Skeletal muscle satellite cell (primary cell): ENCODE results near the gene DPM2.

Source experiments
- H3K27me3 ChIP-seq: 2 replicates; pipeline ENCODE4 v1.7.0; 2013; ENCODE audit warnings: low read length; ENCODE audit not compliant: control insufficient read depth, insufficient read depth
- H3K36me3 ChIP-seq: 2 replicates; pipeline ENCODE4 v1.7.0; 2013; ENCODE audit warnings: mild to moderate bottlenecking, control low read depth, low read length; ENCODE audit not compliant: insufficient read depth
- H3K4me1 ChIP-seq: 2 replicates; pipeline ENCODE4 v1.7.0; 2013; ENCODE audit warnings: low read length; ENCODE audit not compliant: control insufficient read depth, insufficient read depth
- H3K4me2 ChIP-seq: 2 replicates; pipeline ENCODE4 v1.7.0; 2013; ENCODE audit warnings: mild to moderate bottlenecking, low read length
- H3K4me3 ChIP-seq: 2 replicates; pipeline ENCODE4 v1.7.0; 2013; ENCODE audit warnings: low read length
- H3K9ac ChIP-seq: 2 replicates; pipeline ENCODE4 v1.7.0; 2013; ENCODE audit warnings: mild to moderate bottlenecking, low read depth, low read length, moderate library complexity
- H3K9me3 ChIP-seq: replicated peaks from 2 replicates; pipeline ENCODE4 v1.7.0; 2013; ENCODE audit warnings: mild to moderate bottlenecking, control low read depth, low read length

Gene DPM2

DNA sequence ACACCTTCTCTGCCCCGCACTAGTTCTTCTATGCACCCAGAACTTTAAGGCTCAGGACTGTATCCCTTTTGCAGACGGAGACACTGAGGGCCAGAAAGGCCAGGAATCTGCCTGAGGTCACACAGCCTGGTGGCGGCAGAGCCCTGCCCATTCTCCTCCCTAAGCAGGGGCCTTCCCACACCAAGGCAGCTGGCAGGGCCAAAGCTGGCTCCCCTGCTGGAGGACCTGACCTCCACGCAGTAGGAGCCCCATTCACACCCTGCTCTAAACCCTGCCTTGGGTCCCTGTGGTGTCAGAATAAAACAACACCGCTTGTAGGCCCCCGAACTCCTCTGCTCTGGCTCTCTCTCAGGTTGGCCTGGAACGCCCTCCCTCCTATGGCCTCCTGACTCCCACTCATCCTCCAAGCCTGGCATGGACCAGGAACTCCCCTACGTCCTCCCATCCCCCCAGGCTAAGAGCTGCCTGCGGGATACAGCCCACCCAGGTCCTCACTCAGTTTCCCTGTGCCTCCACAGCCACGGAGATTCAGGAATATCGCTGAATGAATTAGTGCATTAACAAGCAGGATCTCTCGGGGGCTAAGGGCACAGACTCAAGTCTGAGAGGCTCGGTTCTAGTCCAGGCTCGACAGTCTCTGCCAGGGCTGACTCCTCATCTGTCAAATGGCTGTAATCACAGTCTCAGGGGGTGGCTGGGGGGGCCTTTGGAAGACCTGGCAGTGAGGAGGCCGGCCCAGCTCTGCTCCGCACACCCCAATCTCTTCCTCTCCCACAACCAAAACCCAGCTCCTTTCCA lies 41.1 kb downstream of the DPM2 start:
- Histone ChIP-seq H3K36me3 (peaks cover 45% of the 10 kb centered on the region), H3K27me3 (no peaks in the 10 kb centered on the region), H3K9me3 (peaks cover 11% of the 10 kb centered on the region), H3K4me1 (peaks cover 21% of the 10 kb centered on the region), H3K4me2 (peak overlapping the region; percentile 95), H3K9ac (no peak overlapping the region), H3K4me3 (peak overlapping the region; percentile 7)

DNA sequence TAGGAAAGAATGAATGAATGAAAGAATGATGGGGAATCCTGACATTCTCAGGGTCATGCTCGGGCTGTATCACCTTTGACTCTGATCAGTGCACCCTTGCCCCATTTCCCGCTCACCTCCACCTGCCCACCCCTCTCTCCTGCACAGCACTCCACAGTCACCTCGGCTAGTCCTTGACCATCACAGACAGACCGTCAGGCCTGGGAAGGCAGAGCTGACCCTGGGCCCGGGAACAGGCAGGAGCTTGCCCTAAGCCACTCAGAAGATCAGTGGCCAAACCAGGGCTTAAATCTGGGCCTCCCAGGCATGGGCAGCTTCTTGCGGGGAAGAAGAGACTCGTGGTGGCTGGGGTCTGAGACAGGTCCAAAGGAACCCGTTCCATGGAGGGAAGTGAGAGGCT lies 41.8 kb downstream of the DPM2 start:
- H3K27me3 ChIP-seq, result no peaks in the 10 kb centered on the region
- H3K4me1 ChIP-seq, result peaks cover 21% of the 10 kb centered on the region
- H3K4me2 ChIP-seq, result no peak overlapping the region
- no peak overlapping the region for H3K4me3 ChIP-seq
- H3K36me3 ChIP-seq, result peaks cover 48% of the 10 kb centered on the region
- H3K9ac ChIP-seq, result no peak overlapping the region
- peaks cover 11% of the 10 kb centered on the region for H3K9me3 ChIP-seq

GRCh38 chr9:127893392-127893791 lies 44.3 kb downstream of the DPM2 start:
- peaks cover 14% of the 10 kb centered on the region for H3K4me1 ChIP-seq
- H3K4me3 ChIP-seq, result no peak overlapping the region
- no peaks in the 10 kb centered on the region for H3K27me3 ChIP-seq
- no peak overlapping the region for H3K9ac ChIP-seq
- H3K9me3 ChIP-seq, result peaks cover 11% of the 10 kb centered on the region
- H3K36me3 ChIP-seq, result peaks cover 66% of the 10 kb centered on the region
- H3K4me2 ChIP-seq, result no peak overlapping the region

DNA sequence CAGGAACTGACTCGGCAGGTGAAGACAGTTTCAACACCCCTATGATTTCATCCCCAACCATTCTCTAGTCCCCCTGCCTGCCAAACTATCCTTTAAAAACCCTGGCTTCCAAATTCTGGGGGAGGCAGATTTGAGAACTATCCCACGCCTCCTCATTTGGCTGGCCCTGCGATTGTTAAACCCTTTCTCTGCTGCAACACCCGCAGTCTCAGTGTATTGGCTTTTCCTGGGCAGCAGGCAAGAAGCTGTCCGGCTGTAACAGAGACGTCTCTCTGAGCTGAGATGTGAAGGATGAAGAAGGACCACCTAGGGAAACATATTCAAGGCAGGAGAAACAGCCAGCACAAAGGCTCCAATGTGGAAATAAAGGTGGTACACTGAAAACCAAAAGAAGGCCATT lies 44.8 kb downstream of the DPM2 start:
- H3K4me3 ChIP-seq, result no peak overlapping the region
- H3K4me2 ChIP-seq, result no peak overlapping the region
- H3K4me1 ChIP-seq, result peaks cover 12% of the 10 kb centered on the region
- peaks cover 68% of the 10 kb centered on the region for H3K36me3 ChIP-seq
- H3K9ac ChIP-seq, result no peak overlapping the region
- peaks cover 11% of the 10 kb centered on the region for H3K9me3 ChIP-seq
- H3K27me3 ChIP-seq, result no peaks in the 10 kb centered on the region

DNA sequence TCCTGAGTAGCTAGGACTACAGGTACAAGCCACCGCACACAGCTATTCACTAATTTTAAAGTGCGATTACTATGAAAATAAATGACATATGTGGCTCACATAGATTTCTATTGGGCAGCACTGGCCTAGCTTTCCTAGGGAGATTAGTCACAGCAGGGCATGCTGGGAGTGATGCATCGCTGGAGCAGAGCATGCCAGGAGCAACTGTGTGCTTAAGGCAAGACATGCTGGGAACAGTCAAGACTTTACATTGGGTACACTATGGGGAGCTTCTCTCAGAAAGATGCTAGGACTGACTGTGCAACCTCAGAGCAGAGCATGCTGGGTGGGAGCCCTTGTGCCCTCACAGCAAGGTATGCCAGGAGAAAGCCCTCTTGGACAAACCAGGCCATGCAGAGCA lies 47.6 kb downstream of the DPM2 start:
- H3K4me1 ChIP-seq, result no peaks in the 10 kb centered on the region
- peaks cover 11% of the 10 kb centered on the region for H3K9me3 ChIP-seq
- H3K4me2 ChIP-seq, result no peak overlapping the region
- no peak overlapping the region for H3K9ac ChIP-seq
- H3K36me3 ChIP-seq, result peaks cover 80% of the 10 kb centered on the region
- H3K4me3 ChIP-seq, result no peak overlapping the region
- no peaks in the 10 kb centered on the region for H3K27me3 ChIP-seq

- no peaks in the 10 kb centered on the region for H3K27me3 ChIP-seq
- no peak overlapping the region for H3K9ac ChIP-seq
- H3K36me3 ChIP-seq, result peaks cover 62% of the 10 kb centered on the region
- no peaks in the 10 kb centered on the region for H3K9me3 ChIP-seq
- H3K4me2 ChIP-seq, result no peak overlapping the region
- H3K4me3 ChIP-seq, result no peak overlapping the region
- H3K4me1 ChIP-seq, result peaks cover 4% of the 10 kb centered on the region
These were observed 49.9 kb downstream of the DPM2 start for GRCh38 chr9:127887792-127888191.

DNA sequence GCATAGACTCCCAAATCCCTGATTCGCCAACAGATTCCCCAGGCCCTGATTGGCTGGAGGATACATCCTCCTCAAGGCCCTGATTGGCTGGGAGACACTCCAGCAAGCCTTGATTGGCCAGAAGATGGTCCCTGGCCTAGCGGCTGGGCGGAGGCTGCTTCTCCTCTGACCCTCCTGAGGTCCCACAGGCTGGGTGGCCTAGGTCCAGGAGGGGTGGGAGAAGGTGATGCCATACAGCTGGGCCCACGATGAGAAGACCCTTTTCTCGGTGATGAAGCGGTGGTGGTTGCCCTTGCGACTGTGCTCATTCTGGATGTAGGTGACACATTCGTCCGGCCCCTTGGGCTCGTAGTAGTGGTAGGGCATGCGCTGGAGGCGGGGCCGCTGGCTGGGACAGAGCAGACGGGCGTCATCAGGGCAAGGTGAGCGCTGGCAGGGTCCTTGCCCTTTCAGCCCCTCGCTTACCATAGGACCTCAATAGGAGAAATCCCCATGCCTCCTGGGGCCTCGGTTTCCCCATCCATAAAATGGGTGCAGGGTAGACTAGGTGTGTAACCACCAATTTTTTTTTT lies 51.2 kb downstream of the DPM2 start:
- no peak overlapping the region for H3K9ac ChIP-seq
- H3K4me1 ChIP-seq, result peaks cover 4% of the 10 kb centered on the region
- H3K36me3 ChIP-seq, result peaks cover 54% of the 10 kb centered on the region
- H3K4me2 ChIP-seq, result no peak overlapping the region
- H3K9me3 ChIP-seq, result no peaks in the 10 kb centered on the region
- no peak overlapping the region for H3K4me3 ChIP-seq
- no peaks in the 10 kb centered on the region for H3K27me3 ChIP-seq

DNA sequence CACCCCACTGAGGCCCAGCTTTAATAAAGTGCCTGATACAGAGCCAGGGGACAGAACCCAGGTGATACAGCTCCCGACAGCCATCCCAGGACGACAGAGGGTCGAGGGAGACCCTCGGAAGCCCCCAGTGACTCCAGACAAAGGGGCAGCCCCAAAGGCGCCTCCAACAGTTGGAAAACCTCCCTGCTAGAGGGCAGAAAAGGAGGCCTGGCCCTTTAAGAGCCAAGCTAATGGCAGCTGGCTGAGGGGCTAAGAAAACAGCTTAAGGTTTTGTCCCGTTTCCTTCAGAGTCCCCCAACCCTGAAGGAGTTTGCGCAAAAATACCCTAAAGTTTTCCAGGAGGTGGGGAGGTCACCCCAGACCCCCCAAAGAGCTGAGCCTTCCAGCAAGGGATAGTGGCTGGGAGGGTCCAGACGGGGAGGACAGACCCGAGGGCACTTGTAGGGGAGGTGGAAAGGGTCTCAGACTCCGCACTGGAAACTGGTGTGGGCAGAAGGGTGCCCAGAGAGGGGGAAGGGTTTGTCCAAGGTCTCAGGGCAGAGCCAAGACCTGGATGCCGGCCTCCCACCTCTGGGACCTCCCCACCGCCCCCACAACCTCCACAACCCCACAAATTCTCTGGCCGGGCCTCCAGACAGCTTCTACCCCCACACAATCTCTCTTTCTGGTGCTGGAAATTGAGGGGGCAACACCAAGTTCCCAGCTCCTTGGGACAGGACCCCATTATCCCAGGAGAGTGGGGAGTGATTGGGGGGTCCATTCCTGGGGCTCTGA lies 52.0 kb downstream of the DPM2 start:
- Histone ChIP-seq H3K9me3 (no peaks in the 10 kb centered on the region), H3K4me3 (no peak overlapping the region), H3K36me3 (peaks cover 50% of the 10 kb centered on the region), H3K4me2 (no peak overlapping the region), H3K4me1 (peaks cover 4% of the 10 kb centered on the region), H3K9ac (no peak overlapping the region), H3K27me3 (no peaks in the 10 kb centered on the region)
